ENCODE results near the gene AGPAT3.
"Not testable (repeated sequence)": the region's sequence is repeated elsewhere in the genome, so short reads cannot be mapped to it uniquely, and the experiment has no call there.

AGPAT3 gene

GRCh38 chr21:43864962-43865539 lies at the start of gene AGPAT3:
Gene AGPAT3 (plus strand): TSS chr21:43865223. CDS start chr21:43959682, 94,459 bp downstream.
- DNase-seq, result peak; percentile 24 to 64 (median 43)

- no peak for DNase-seq
Measured at GRCh38 chr21:43815991-43816390, 49.0 kb upstream of the AGPAT3 start.

- DNase-seq, result no peak
Measured at GRCh38 chr21:43816611-43817071, 48.4 kb upstream of the AGPAT3 start.

- no peak for DNase-seq
Measured at GRCh38 chr21:43817157-43818086, 47.6 kb upstream of the AGPAT3 start.

GRCh38 chr21:43818685-43819084 lies 46.3 kb upstream of the AGPAT3 start:
- DNase-seq, result no peak

- DNase-seq, result no peak
Measured at GRCh38 chr21:43819511-43820405, 45.3 kb upstream of the AGPAT3 start.

GRCh38 chr21:43820466-43820865 lies 44.6 kb upstream of the AGPAT3 start:
- no peak for DNase-seq

GRCh38 chr21:43822166-43822565 lies 42.9 kb upstream of the AGPAT3 start:
- DNase-seq, result not testable (repeated sequence)

GRCh38 chr21:43822741-43823140 lies 42.3 kb upstream of the AGPAT3 start:
- DNase-seq, result not testable (repeated sequence)

GRCh38 chr21:43824333-43825241 lies 40.4 kb upstream of the AGPAT3 start:
- peak in 1 of 3 experiments; percentile 17 for DNase-seq

GRCh38 chr21:43825242-43825935 lies 39.6 kb upstream of the AGPAT3 start:
- no peak for DNase-seq

- peak; percentile 46 to 70 (median 59) for DNase-seq
Measured at GRCh38 chr21:43825936-43826622, 38.9 kb upstream of the AGPAT3 start.

- DNase-seq, result peak in 2 of 3 experiments; percentile 46 to 70
Measured at GRCh38 chr21:43826623-43826974, 38.4 kb upstream of the AGPAT3 start.

- DNase-seq, result peak in 1 of 3 experiments; percentile 25
Measured at GRCh38 chr21:43827015-43827611, 37.9 kb upstream of the AGPAT3 start.

- no peak for DNase-seq
Measured at GRCh38 chr21:43829161-43829560, 35.9 kb upstream of the AGPAT3 start.

- DNase-seq, result no peak
Measured at GRCh38 chr21:43829575-43830119, 35.4 kb upstream of the AGPAT3 start.

- no peak for DNase-seq
Measured at GRCh38 chr21:43832158-43832550, 32.9 kb upstream of the AGPAT3 start.

- no peak for DNase-seq
Measured at GRCh38 chr21:43832648-43833047, 32.4 kb upstream of the AGPAT3 start.

GRCh38 chr21:43834146-43834905 lies 30.7 kb upstream of the AGPAT3 start:
- no peak for DNase-seq
